ENCODE results near the gene REXO5. TPM values are rescaled to one million over a fixed set of nuclear protein-coding genes. Genes with fewer than 3 reads are reported as not detected.

The REXO5 gene
- total RNA-seq, 1 experiment from 2014 or later: 9.1 TPM

DNA sequence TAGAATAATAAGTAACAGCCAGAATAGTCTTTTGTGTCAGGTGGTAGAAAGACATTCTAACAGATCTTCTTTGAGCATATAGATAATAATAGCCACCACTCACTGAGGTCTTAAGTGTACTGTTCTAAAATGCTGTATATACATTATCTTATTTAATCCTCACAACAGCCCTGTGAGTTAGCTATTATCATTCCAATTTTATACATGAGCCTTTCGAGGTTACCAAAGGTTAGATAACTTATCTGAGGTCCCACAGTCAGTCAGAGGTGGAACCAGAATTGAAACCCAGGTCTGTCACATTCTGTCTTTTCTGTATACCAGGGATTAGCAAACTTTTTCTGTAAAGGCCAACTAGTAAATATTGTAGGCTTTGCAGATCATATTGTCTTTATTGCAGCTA, 23.2 kb downstream of the REXO5 start:
- POLR2A ChIA-PET (ENCODE audit: low non-redundant PET): no interaction called here
- CTCF ChIA-PET: no interaction called here
- Histone ChIP-seq H3K9me3 (ENCODE audit: low read depth, low read length, poor library complexity, severe bottlenecking) (no peaks in the 10 kb centered on the region), H3K36me3 (ENCODE audit: insufficient read depth, low read length, poor library complexity, severe bottlenecking) (peaks cover 26% of the 10 kb centered on the region), H3K27me3 (replicated peaks; ENCODE audit: insufficient read depth, low read depth, low read length, poor library complexity) (no peaks in the 10 kb centered on the region), H3K27ac (ENCODE audit: low read depth, low read length, poor library complexity, severe bottlenecking) (no peak overlapping the region), H3K4me3 (ENCODE audit: low read depth, low read length, poor library complexity, severe bottlenecking) (no peak overlapping the region), H3K4me1 (ENCODE audit: insufficient read depth, low read length, poor library complexity, severe bottlenecking) (no peaks in the 10 kb centered on the region)
- BruUV-seq (replicated peaks): no TSS peak
- DNase-seq (ENCODE audit: low spot score): no peak
- TF ChIP-seq CTCF (conservative IDR thresholded peaks at IDR 0.05; ENCODE audit: low read depth, low read length) (no peak), EZH2 (IDR thresholded peaks at IDR 0.05; ENCODE audit: borderline replicate concordance, low read depth, low read length, poor library complexity, severe bottlenecking) (no peak)
- intact Hi-C loops (cut with micrococcal nuclease; ENCODE audit: unreplicated experiment): no loop called here

GRCh38 chr16:20830372-20830771, 24.0 kb downstream of the REXO5 start:
- no peaks in the 10 kb centered on the region for H3K9me3 ChIP-seq (ENCODE audit: low read depth, low read length, poor library complexity, severe bottlenecking)
- intact Hi-C loops (cut with micrococcal nuclease; ENCODE audit: unreplicated experiment): no loop called here
- ChIA-PET CTCF (no interaction called here), POLR2A (ENCODE audit: low non-redundant PET) (no interaction called here)
- DNase-seq (ENCODE audit: low spot score): no peak
- H3K4me3 ChIP-seq (ENCODE audit: low read depth, low read length, poor library complexity, severe bottlenecking): no peak overlapping the region
- no peaks in the 10 kb centered on the region for H3K4me1 ChIP-seq (ENCODE audit: insufficient read depth, low read length, poor library complexity, severe bottlenecking)
- no peak for TF ChIP-seq CTCF (conservative IDR thresholded peaks at IDR 0.05; ENCODE audit: low read depth, low read length)
- no peak for TF ChIP-seq EZH2 (IDR thresholded peaks at IDR 0.05; ENCODE audit: borderline replicate concordance, low read depth, low read length, poor library complexity, severe bottlenecking)
- H3K27me3 ChIP-seq (replicated peaks; ENCODE audit: insufficient read depth, low read depth, low read length, poor library complexity): no peaks in the 10 kb centered on the region
- no peak overlapping the region for H3K27ac ChIP-seq (ENCODE audit: low read depth, low read length, poor library complexity, severe bottlenecking)
- no TSS peak for BruUV-seq (replicated peaks)
- H3K36me3 ChIP-seq (ENCODE audit: insufficient read depth, low read length, poor library complexity, severe bottlenecking): peaks cover 30% of the 10 kb centered on the region

- no peak for DNase-seq (ENCODE audit: low spot score)
- peaks cover 21% of the 10 kb centered on the region for H3K36me3 ChIP-seq (ENCODE audit: insufficient read depth, low read length, poor library complexity, severe bottlenecking)
- H3K27me3 ChIP-seq (replicated peaks; ENCODE audit: insufficient read depth, low read depth, low read length, poor library complexity): no peaks in the 10 kb centered on the region
- intact Hi-C loops (cut with micrococcal nuclease; ENCODE audit: unreplicated experiment): no loop called here
- no TSS peak for BruUV-seq (replicated peaks)
- peaks cover 4% of the 10 kb centered on the region for H3K9me3 ChIP-seq (ENCODE audit: low read depth, low read length, poor library complexity, severe bottlenecking)
- ChIA-PET CTCF (no interaction called here), POLR2A (ENCODE audit: low non-redundant PET) (no interaction called here)
- TF ChIP-seq EZH2 (IDR thresholded peaks at IDR 0.05; ENCODE audit: borderline replicate concordance, low read depth, low read length, poor library complexity, severe bottlenecking) (no peak), CTCF (conservative IDR thresholded peaks at IDR 0.05; ENCODE audit: low read depth, low read length) (no peak)
- no peak overlapping the region for H3K4me3 ChIP-seq (ENCODE audit: low read depth, low read length, poor library complexity, severe bottlenecking)
- H3K27ac ChIP-seq (ENCODE audit: low read depth, low read length, poor library complexity, severe bottlenecking): no peak overlapping the region
- no peaks in the 10 kb centered on the region for H3K4me1 ChIP-seq (ENCODE audit: insufficient read depth, low read length, poor library complexity, severe bottlenecking)
Observed at GRCh38 chr16:20833086-20833485, 26.8 kb downstream of the REXO5 start.
